SK-N-MC (cell line): ENCODE results near the gene THOC5.
A peak's percentile ranks its signal among the peaks of the same experiment; 100 is the strongest.

Experiments used
- DNase-seq: peaks from one replicate; pipeline ENCODE4 v3.0.0-alpha.2; 2011; ENCODE audit warnings: low read depth, low spot score
- H3K27ac ChIP-seq: fragments of 200-600 bp; sonication (generic); 2 replicates; pipeline ENCODE4 v1.5.1; 2016; ENCODE audit warnings: mixed run types
- H3K36me3 ChIP-seq: fragments of 200-600 bp; sonication (generic); 2 replicates; pipeline ENCODE4 v1.6.1; 2017; ENCODE audit warnings: antibody characterized with exemption, low read length, mixed read lengths; ENCODE audit not compliant: insufficient read depth
- H3K4me3 ChIP-seq: fragments of 200-600 bp; sonication (generic); 2 replicates; pipeline ENCODE4 v1.5.1; 2016
- H3K9ac ChIP-seq: fragments of 200-600 bp; sonication (generic); 2 replicates; pipeline ENCODE4 v1.8.0; 2017; ENCODE audit warnings: mixed run types, mixed read lengths; ENCODE audit not compliant: insufficient read length
- H3K9me3 ChIP-seq: fragments of 200-600 bp; sonication (generic); 2 replicates; pipeline ENCODE4 v1.6.1; 2017; ENCODE audit warnings: low read depth, mild to moderate bottlenecking, antibody characterized with exemption, low read length, moderate library complexity, mixed read lengths
- EZH2 ChIP-seq: fragments of 200-600 bp; sonication (generic); IDR thresholded peaks from one replicate; pipeline ENCODE4 v1.6.1; 2017; ENCODE audit warnings: antibody characterized with exemption
- FOXP2 ChIP-seq: optimal IDR thresholded peaks from 2 replicates; pipeline ENCODE3; 2011; ENCODE audit warnings: mild to moderate bottlenecking, moderate library complexity; ENCODE audit not compliant: insufficient read depth; ENCODE audit errors: extremely low read length, control extremely low read depth
- POLR2AphosphoS5 ChIP-seq: IDR thresholded peaks from 2 replicates; pipeline ENCODE4 v1.6.1; 2012; ENCODE audit warnings: mild to moderate bottlenecking, low read depth, low read length, borderline replicate concordance

Gene THOC5

DNA sequence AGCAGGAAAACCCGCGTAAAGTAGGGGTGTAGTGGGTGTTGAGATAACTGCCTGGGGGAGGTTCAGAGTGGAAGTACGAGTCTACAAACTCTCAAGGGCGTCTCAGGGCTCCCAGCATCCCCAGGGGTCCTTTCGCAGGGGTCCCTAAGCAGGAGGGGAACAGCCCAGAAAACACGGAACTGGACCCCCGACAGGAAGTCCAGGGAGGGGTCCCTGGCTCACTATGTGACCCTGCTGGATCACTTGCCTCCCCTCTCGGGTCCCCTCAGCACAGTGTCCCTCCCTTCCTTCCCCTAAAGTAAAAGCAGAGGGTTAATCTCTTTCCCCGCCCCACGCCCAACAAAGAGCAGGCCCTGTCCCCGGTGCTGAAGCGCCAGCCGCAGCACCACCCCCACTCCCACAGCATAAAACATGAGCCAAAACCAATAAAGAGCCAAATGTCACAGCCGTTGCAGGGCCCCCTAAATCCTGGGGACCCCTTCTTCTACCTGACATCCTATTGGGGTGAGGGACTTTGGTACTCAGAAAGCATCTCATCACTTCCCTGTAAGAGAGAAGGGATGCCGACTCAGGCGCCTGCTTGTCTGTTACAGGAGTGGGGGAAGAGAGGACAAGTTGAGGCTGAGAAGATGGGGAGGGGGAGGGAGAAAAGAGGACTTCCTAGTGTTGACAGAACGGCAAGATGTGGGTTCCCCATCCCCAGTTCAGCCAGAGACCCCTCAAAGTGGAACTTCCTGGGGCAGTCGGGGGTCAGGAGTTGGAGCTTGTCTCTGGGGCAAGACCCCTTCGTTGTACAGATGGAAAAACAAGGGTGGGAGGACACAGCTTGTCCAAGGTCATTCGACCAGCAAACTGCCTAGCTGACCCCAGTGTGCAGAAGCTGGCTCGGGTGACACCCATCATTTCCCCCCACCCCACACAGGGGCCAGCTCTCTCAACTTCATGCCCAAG is 75.0 kb downstream of the THOC5 start:
- no peak overlapping the region for H3K4me3 ChIP-seq
- no peak overlapping the region for H3K9ac ChIP-seq
- no peak for DNase-seq

DNA sequence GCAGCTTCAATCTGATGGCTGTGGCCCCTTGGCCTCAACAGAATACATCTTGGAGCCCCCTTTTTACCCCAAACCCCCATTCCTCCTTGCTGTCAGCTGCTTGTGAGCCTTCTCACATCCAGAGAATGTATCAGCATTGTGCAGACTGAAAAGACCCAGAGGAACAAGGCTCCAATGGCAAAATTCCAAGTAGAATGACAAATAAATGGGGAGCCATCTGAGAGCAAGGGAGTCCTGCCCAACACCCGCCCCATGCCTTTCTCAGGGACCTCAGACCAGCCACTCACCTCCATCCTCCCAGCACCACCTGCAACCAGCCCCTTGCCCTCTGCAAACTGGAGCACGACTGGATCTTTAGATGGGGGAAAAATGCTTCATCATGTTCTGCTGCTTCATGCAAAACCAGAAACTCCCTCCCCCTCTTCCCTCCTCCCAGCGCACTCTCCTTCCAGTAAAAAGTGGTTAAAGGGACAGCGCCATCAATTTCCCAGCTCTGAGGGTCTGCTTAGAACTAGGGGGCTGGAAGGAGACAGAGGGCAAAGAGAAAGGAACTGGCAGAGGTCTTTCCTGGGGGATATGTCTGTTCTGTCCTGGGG is 75.7 kb downstream of the THOC5 start:
- Histone ChIP-seq H3K4me3 (no peak overlapping the region), H3K27ac (no peak overlapping the region), H3K9me3 (no peaks in the 10 kb centered on the region), H3K36me3 (no peaks in the 10 kb centered on the region), H3K9ac (no peak overlapping the region)
- DNase-seq: no peak
- TF ChIP-seq POLR2AphosphoS5 (no peak), FOXP2 (no peak), EZH2 (no peak)

More for the DNA sequence above, 75.0 kb downstream of the THOC5 start:
- no peaks in the 10 kb centered on the region for H3K9me3 ChIP-seq
- no peaks in the 10 kb centered on the region for H3K36me3 ChIP-seq
- H3K27ac ChIP-seq: no peak overlapping the region
- TF ChIP-seq POLR2AphosphoS5 (no peak), EZH2 (no peak), FOXP2 (no peak)

DNA sequence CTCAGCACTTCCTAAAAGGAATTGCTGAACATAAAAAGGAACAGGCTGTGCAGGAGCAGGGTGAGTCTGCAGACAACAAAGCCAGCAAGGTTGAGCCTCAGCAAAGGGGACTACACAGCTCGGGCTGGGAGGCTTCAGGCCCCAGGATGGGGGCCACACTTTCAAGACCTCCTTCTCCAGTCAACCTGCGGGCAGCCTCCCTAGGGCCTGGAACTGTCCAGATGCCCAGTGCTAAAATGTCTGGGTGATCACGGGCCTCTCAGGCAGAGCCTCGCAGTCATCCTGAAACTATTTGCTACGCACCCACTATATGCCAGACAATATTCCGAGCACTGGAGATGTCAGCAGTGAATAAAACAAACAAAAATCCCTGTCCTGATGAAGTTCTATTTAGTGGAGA is 77.4 kb downstream of the THOC5 start:
- no peak for TF ChIP-seq POLR2AphosphoS5
- no peak for TF ChIP-seq EZH2
- no peak for TF ChIP-seq FOXP2
- Histone ChIP-seq H3K4me3 (no peak overlapping the region), H3K27ac (no peak overlapping the region), H3K9ac (no peak overlapping the region), H3K9me3 (no peaks in the 10 kb centered on the region), H3K36me3 (no peaks in the 10 kb centered on the region)
- DNase-seq: no peak

DNA sequence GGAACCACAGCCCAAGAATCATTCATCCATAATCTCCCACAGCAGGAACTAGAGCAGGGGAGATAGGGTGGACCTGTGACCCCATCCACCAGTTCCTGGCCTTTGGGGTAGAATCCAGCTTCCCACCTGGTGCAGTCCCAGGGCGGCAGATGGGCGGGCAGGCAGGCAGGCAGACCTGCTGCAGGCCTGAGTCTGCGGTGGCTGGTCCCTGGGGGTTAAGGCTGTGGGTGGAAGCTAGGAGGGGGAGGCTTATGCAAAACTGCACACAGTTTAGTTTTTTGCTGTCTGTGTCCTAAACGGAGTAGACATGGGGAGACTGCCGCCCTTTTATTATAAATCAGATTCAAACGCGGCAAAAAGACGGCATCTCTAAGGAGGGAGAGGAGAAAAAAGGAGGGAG is 78.0 kb downstream of the THOC5 start:
- no peak for TF ChIP-seq EZH2
- no peak for TF ChIP-seq FOXP2
- no peak for TF ChIP-seq POLR2AphosphoS5
- no peaks in the 10 kb centered on the region for H3K36me3 ChIP-seq
- H3K27ac ChIP-seq: no peak overlapping the region
- no peaks in the 10 kb centered on the region for H3K9me3 ChIP-seq
- no peak overlapping the region for H3K9ac ChIP-seq
- no peak overlapping the region for H3K4me3 ChIP-seq
- no peak for DNase-seq

DNA sequence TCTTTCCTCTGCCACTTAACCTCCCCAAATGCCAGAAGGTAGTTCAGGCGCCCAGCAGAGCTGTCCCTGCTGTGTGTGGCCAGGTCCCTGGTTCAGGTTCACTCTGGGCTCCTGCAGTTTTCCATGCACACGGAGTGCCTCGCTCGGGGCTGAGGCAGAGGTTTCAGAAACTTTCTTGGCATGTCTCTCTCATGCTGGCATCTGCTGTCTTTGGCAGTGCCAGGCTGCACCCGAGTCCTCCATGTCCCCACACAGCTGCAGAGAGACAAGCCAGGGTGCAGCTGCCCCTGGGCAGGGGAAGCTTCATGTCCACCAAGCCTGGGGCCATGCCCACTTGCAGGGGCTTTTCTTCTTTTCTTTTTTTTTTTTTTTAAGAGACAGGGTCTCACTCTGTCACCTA is 80.6 kb downstream of the THOC5 start:
- TF ChIP-seq POLR2AphosphoS5: no peak
- no peak for TF ChIP-seq FOXP2
- TF ChIP-seq EZH2: no peak
- H3K36me3 ChIP-seq: no peaks in the 10 kb centered on the region
- no peaks in the 10 kb centered on the region for H3K9me3 ChIP-seq
- no peak overlapping the region for H3K9ac ChIP-seq
- no peak overlapping the region for H3K4me3 ChIP-seq
- H3K27ac ChIP-seq: no peak overlapping the region
- DNase-seq: no peak

DNA sequence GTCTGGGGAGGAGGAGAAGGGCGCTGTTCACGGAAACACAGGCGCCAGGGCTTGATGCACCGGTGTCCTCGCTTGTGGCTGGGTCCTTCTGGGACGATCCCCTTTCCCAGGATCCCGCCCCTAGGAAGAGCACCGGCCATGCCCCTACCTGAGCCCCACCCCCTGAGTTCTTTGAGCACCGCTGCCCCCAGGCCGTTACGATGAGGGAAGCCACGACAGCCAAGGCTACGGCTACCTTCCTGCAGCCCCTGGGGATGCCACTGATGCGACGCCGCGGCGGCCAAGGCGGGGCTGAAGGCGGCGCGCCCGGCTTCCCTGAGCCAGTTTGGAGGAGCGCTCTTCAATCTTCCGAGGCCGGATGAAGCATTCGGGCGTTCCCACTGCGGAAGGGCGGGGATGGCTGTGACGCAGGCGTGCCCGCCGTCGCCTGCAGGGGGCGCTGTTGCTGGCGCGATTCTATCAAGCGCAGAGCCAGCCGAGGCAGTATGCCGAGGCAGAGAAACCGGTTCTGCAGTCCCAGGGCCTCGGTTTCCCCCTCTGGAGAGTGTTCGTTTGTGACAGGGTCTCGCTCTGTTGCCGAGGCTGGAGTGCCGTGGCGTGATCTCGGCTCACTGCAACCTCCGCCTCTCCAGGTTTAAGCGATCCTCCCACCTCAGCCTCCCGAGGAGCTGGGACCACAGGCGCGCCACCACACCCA is 83.2 kb downstream of the THOC5 start:
- no peak overlapping the region for H3K9ac ChIP-seq
- H3K27ac ChIP-seq: no peak overlapping the region
- DNase-seq: no peak
- TF ChIP-seq POLR2AphosphoS5 (no peak), FOXP2 (no peak), EZH2 (no peak)
- H3K36me3 ChIP-seq: no peaks in the 10 kb centered on the region
- H3K9me3 ChIP-seq: no peaks in the 10 kb centered on the region
- peak overlapping the region; percentile 56; the same call in 1 of the 2 replicates for H3K4me3 ChIP-seq

DNA sequence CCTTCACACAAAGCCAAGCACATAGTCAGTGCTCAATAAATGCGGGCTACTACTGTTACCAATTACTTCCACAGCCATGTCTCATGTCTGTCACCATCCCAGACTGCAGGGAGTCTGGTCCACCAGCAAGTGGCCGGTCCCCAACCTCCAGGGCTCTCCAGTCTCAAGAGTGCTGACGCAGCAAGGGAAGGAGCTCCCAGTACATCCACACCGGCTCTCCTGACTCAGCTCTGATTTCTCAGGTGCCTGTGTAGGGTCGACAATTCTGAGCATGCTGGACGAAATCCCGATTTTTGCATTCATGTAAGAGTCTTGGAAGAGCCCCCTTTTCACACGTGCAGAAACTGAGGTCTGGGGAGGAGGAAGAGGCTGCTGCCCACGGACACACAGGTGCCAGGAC is 83.8 kb downstream of the THOC5 start:
- TF ChIP-seq POLR2AphosphoS5: no peak
- TF ChIP-seq FOXP2: no peak
- no peak for TF ChIP-seq EZH2
- Histone ChIP-seq H3K27ac (no peak overlapping the region), H3K9me3 (no peaks in the 10 kb centered on the region), H3K9ac (no peak overlapping the region), H3K36me3 (no peaks in the 10 kb centered on the region), H3K4me3 (0 out of 2 replicates have a peak overlapping the region, but pooled peaks have one; percentile 56)
- DNase-seq: no peak

DNA sequence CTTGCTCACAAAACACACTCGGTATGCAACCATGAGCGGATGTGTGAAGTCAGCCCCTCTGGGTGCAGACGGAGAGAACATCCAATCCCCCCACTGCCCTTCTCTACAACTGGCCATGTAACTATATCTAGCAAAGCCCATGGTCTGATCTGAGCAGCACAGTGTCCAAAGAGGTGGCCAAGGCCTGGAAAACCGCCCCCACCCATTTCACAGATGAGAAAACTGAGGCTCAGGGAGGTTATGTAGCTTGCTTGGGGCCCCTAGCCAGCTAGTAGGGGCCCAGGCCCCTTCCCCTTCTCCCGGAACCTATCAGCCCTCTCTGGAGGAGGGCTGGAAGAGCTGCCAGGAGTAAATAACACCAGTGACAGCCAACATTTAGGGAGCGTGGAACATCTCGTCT is 89.0 kb downstream of the THOC5 start:
- H3K36me3 ChIP-seq: no peaks in the 10 kb centered on the region
- no peaks in the 10 kb centered on the region for H3K9me3 ChIP-seq
- H3K4me3 ChIP-seq: no peak overlapping the region
- DNase-seq: no peak
- TF ChIP-seq FOXP2 (no peak), EZH2 (no peak), POLR2AphosphoS5 (no peak)
- H3K27ac ChIP-seq: no peak overlapping the region
- no peak overlapping the region for H3K9ac ChIP-seq
